Measurements from ENCODE around the gene LRPAP1.
A peak's percentile ranks its signal among the peaks of the same experiment; 100 is the strongest.

LRPAP1 gene

GRCh38 chr4:3472411-3473141 is 59.6 kb downstream of the LRPAP1 start:
- Mint-ChIP-seq H3K27me3 (no peaks in the 10 kb centered on the region), H3K4me3 (no peak overlapping the region), H3K27ac (no peak overlapping the region), H3K9me3 (no peaks in the 10 kb centered on the region), H3K4me1 (no peaks in the 10 kb centered on the region), H3K36me3 (no peaks in the 10 kb centered on the region)

- Mint-ChIP-seq H3K4me1 (no peaks in the 10 kb centered on the region), H3K4me3 (no peak overlapping the region), H3K27me3 (no peaks in the 10 kb centered on the region), H3K36me3 (no peaks in the 10 kb centered on the region), H3K9me3 (no peaks in the 10 kb centered on the region), H3K27ac (no peak overlapping the region)
Observed at GRCh38 chr4:3471886-3472285, 60.3 kb downstream of the LRPAP1 start.

GRCh38 chr4:3471098-3471760 is 61.0 kb downstream of the LRPAP1 start:
- Mint-ChIP-seq H3K27ac (no peak overlapping the region), H3K4me1 (no peaks in the 10 kb centered on the region), H3K36me3 (no peaks in the 10 kb centered on the region), H3K4me3 (no peak overlapping the region), H3K27me3 (no peaks in the 10 kb centered on the region), H3K9me3 (no peaks in the 10 kb centered on the region)

- Mint-ChIP-seq H3K27ac (no peak overlapping the region), H3K4me1 (no peaks in the 10 kb centered on the region), H3K27me3 (no peaks in the 10 kb centered on the region), H3K36me3 (no peaks in the 10 kb centered on the region), H3K9me3 (no peaks in the 10 kb centered on the region), H3K4me3 (no peak overlapping the region)
Observed at GRCh38 chr4:3470244-3471097, 61.8 kb downstream of the LRPAP1 start.

GRCh38 chr4:3469386-3470243 is 62.6 kb downstream of the LRPAP1 start:
- H3K36me3 Mint-ChIP-seq: no peaks in the 10 kb centered on the region
- H3K4me1 Mint-ChIP-seq: no peaks in the 10 kb centered on the region
- peaks cover 2% of the 10 kb centered on the region for H3K27me3 Mint-ChIP-seq
- no peak overlapping the region for H3K4me3 Mint-ChIP-seq
- H3K27ac Mint-ChIP-seq: no peak overlapping the region
- no peaks in the 10 kb centered on the region for H3K9me3 Mint-ChIP-seq

GRCh38 chr4:3468804-3469203 is 63.4 kb downstream of the LRPAP1 start:
- no peaks in the 10 kb centered on the region for H3K4me1 Mint-ChIP-seq
- H3K36me3 Mint-ChIP-seq: no peaks in the 10 kb centered on the region
- H3K27me3 Mint-ChIP-seq: peaks cover 3% of the 10 kb centered on the region
- H3K9me3 Mint-ChIP-seq: no peaks in the 10 kb centered on the region
- no peak overlapping the region for H3K27ac Mint-ChIP-seq
- no peak overlapping the region for H3K4me3 Mint-ChIP-seq

- Mint-ChIP-seq H3K4me3 (no peak overlapping the region), H3K9me3 (no peaks in the 10 kb centered on the region), H3K27me3 (peaks cover 3% of the 10 kb centered on the region), H3K27ac (no peak overlapping the region), H3K4me1 (no peaks in the 10 kb centered on the region), H3K36me3 (no peaks in the 10 kb centered on the region)
Observed at GRCh38 chr4:3468154-3468553, 64.1 kb downstream of the LRPAP1 start.

- no peak overlapping the region for H3K27ac Mint-ChIP-seq
Observed at GRCh38 chr4:3467601-3468031, 64.6 kb downstream of the LRPAP1 start.

GRCh38 chr4:3466691-3467600 is 65.3 kb downstream of the LRPAP1 start:
- Mint-ChIP-seq H3K9me3 (no peaks in the 10 kb centered on the region), H3K27ac (no peak overlapping the region)

More at GRCh38 chr4:3467601-3468031, 64.6 kb downstream of the LRPAP1 start:
- peaks cover 3% of the 10 kb centered on the region for H3K27me3 Mint-ChIP-seq
- no peaks in the 10 kb centered on the region for H3K9me3 Mint-ChIP-seq
- no peaks in the 10 kb centered on the region for H3K4me1 Mint-ChIP-seq
- no peaks in the 10 kb centered on the region for H3K36me3 Mint-ChIP-seq
- H3K4me3 Mint-ChIP-seq: no peak overlapping the region

GRCh38 chr4:3465698-3466671 is 66.2 kb downstream of the LRPAP1 start:
- Mint-ChIP-seq H3K4me3 (no peak overlapping the region), H3K36me3 (no peaks in the 10 kb centered on the region), H3K4me1 (no peaks in the 10 kb centered on the region), H3K9me3 (no peaks in the 10 kb centered on the region), H3K27ac (no peak overlapping the region), H3K27me3 (peaks cover 3% of the 10 kb centered on the region)

More at GRCh38 chr4:3466691-3467600, 65.3 kb downstream of the LRPAP1 start:
- H3K27me3 Mint-ChIP-seq: peaks cover 3% of the 10 kb centered on the region
- H3K36me3 Mint-ChIP-seq: no peaks in the 10 kb centered on the region
- no peaks in the 10 kb centered on the region for H3K4me1 Mint-ChIP-seq
- H3K4me3 Mint-ChIP-seq: no peak overlapping the region

GRCh38 chr4:3464911-3465697 is 67.1 kb downstream of the LRPAP1 start:
- Mint-ChIP-seq H3K4me3 (no peak overlapping the region), H3K27ac (no peak overlapping the region), H3K27me3 (peaks cover 5% of the 10 kb centered on the region), H3K4me1 (no peaks in the 10 kb centered on the region), H3K36me3 (no peaks in the 10 kb centered on the region), H3K9me3 (peaks cover 2% of the 10 kb centered on the region)

- Mint-ChIP-seq H3K4me1 (no peaks in the 10 kb centered on the region), H3K36me3 (no peaks in the 10 kb centered on the region), H3K27ac (no peak overlapping the region), H3K27me3 (peaks cover 9% of the 10 kb centered on the region), H3K4me3 (peak overlapping the region; percentile 2), H3K9me3 (peaks cover 5% of the 10 kb centered on the region)
Observed at GRCh38 chr4:3464349-3464905, 67.8 kb downstream of the LRPAP1 start.
